ENCODE results near the gene KCTD1. TPM values are rescaled to one million over a fixed set of nuclear protein-coding genes. Genes with fewer than 3 reads are reported as not detected.
A peak's percentile ranks its signal among the peaks of the same experiment; 100 is the strongest.

The KCTD1 gene
- total RNA-seq, 1 donor from 2014 or later: 10.1 TPM

DNA sequence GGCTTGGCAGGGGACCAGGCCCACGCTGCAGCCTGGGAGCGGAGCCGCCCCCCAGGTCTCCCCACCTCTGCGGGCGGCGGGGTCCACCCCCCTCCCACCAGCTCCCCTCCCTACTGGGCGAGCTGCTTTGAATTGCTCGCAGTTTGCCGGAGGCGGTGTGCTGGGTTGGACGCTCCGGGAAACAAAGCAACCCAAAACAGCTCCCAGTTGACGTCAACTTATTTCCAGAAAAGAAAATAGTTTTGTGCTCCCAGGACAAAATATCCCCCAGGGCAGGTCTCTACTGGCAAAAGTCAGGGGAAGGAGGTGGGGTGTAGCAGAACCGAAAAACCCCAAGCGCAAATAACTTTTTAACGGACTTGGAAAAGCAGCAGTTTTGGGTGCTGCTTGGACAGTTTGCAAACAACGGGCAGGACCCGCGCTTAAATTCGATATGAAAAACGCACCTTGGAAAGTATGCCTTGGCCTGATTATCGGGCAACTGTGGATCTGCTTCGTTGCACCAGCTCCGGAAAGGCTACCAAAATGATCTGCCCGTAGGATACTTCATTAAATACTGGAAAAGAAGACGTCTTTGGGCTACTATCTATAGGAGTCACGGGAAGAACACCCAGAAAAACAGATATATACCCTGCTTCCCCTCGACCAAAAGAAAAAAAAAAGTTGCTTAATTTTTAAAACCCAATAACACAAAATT lies 2.8 kb upstream of the KCTD1 start:
- intact Hi-C loops (cut with DNase I): no loop called here

DNA sequence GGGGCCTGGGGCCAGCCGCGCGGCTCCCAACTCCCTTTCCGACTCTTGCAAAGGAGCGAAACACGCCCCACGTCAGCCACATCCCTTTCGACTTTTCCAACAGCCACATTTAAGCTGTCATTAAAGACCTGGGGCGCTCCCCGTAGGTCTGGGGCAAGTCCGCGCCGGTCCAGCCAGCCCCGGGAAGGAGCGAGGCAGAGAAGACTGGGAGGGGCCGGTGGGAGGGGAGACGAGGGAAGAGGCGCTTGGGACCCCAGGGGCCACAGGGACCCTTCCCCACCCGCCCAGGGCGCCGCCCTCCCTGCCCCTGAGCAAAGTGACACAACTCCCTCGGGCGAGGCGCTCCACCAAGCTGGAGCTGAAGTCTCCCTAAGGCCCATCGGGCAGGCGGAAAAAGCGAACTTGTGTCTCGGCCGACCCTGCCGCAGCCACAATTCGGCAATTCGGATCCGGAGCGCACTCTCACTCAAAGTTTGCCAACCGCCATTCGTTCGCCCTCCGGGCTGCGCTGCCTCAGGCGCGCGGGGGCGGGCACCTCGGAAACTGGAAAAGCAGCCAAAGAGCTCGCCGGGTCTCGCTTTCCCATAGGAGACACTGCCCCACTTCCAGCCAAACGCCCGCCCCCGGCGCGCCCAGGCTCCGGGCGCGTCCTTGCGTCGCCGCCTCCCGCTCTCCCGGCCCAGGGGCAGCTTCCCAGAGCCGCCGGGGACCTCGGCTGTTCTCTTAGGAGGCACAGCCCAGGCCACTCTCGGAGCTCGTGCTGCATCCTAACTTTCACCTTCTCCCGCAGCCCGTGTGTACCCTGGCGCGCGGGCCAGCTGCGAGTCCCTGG lies 1.1 kb upstream of the KCTD1 start:
- intact Hi-C loops (cut with DNase I): loop anchor here (2.0 to 5.0 kb wide), 2 partner anchors 37 to 107 kb away; no protein-coding TSS in a partner anchor
- DNase-seq (ENCODE audit: low spot score): no peak

More for the DNA sequence above, 2.8 kb upstream of the KCTD1 start:
- DNase-seq (ENCODE audit: low spot score): no peak

GRCh38 chr18:26547646-26548414 lies 523 bp downstream of the KCTD1 start:
- intact Hi-C loops (cut with DNase I): loop anchor here (2.0 to 5.0 kb wide), 2 partner anchors 36 to 109 kb away; no protein-coding TSS in a partner anchor

GRCh38 chr18:26546875-26547645 lies 1.3 kb downstream of the KCTD1 start:
- intact Hi-C loops (cut with DNase I): loop anchor here (5.0 kb wide), 1 partner anchor 35 kb away; no protein-coding TSS in a partner anchor
- no peak for DNase-seq (ENCODE audit: low spot score)

More at GRCh38 chr18:26547646-26548414, 523 bp downstream of the KCTD1 start:
- peak; percentile 80 for DNase-seq (ENCODE audit: low spot score)

- DNase-seq (ENCODE audit: low spot score): no peak
- intact Hi-C loops (cut with DNase I): loop anchor here (5.0 kb wide), 1 partner anchor 34 kb away; no protein-coding TSS in a partner anchor
These were observed 2.0 kb downstream of the KCTD1 start for GRCh38 chr18:26546170-26546874.

- intact Hi-C loops (cut with DNase I): loop anchor here (5.0 kb wide), 1 partner anchor 33 kb away; no protein-coding TSS in a partner anchor
These were observed 2.8 kb downstream of the KCTD1 start for GRCh38 chr18:26545335-26546123.

DNA sequence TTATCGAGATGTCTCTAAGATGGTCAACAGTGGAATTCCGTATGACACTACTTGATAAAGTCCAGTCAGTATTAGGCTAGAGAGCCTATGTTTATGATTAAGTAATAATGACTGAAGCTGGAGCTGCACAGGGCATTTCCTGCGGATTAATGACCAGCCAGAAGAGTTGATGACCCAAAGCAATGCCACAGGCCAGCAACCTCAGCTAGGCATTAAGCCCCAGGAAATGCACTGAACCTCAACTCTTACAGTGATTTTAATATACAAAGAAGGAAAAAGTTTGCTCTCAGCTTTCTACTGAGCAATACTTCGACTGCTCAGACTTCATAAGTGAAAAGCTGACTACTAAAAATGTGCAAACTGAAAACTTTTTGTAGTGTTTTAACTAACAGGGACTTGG lies 3.9 kb downstream of the KCTD1 start:
- intact Hi-C loops (cut with DNase I): no loop called here

More at GRCh38 chr18:26545335-26546123, 2.8 kb downstream of the KCTD1 start:
- DNase-seq (ENCODE audit: low spot score): no peak

DNA sequence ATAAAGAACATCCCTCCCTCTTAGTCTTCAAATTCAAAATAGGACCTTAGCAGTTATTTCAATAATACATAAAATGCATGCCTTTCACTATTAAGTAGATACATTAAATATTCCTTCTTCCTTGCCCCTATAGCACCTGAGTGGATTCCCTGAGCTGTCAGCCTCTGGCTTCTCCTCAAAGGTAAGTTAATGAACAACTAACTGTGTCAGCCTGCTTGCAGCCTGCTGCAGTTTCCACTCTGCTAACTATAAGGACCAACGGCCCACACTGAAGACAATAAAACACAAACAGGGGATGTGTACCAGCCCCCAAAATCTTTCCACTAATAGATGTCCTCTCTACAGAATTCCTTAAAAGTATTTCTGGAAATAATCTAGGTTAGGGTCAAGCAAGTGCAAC lies 5.0 kb downstream of the KCTD1 start:
- intact Hi-C loops (cut with DNase I): no loop called here

More for the DNA sequence above, 3.9 kb downstream of the KCTD1 start:
- DNase-seq (ENCODE audit: low spot score): no peak

DNA sequence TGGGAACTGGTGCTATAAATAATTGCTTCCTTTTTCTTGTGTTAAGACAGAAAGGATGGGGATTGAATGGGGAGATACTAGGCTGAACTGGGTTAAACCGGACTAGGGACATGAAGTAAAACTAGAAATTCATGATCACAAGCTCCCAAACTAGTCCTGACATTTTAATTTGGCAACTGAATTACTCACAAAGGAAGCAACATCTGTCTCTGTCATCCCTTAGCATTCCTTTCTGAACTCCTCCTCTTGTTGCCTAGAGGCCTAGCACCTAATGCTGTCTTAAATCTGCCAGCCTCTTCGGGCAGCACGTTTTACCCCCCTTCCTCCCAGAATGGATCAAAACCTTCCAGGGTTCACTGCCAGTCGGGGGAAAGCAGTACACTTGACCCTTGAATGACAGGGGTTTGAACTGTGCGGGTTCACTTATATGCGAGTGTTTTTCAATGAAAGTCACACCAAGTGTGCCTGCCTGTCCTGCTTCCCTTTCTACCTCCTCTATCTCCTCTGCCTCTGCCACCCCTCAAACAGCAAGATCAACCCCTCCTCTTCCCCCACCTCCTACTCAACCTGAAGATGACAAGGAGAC lies 8.2 kb downstream of the KCTD1 start:
- intact Hi-C loops (cut with DNase I): no loop called here
- DNase-seq (ENCODE audit: low spot score): no peak

More for the DNA sequence above, 5.0 kb downstream of the KCTD1 start:
- DNase-seq (ENCODE audit: low spot score): no peak

DNA sequence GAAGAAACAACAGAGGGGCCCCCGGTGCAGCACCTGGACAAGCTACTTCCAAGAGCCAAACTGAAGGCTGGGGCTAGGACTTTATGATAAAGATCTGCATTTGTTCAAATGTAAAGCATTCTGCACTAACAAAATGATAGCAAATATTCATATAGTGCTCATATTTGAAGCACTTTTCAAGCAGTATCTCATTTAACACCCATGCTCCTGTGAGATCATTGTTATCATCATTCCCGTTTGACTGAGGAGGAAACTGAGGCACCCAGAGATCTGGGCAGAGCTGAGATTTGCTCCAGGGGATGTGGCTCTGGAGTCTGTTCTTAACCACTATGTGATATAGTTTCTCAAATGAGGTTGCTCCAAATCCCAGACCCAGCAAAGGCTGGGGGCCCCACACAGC lies 9.8 kb downstream of the KCTD1 start:
- intact Hi-C loops (cut with DNase I): no loop called here
- DNase-seq (ENCODE audit: low spot score): no peak

DNA sequence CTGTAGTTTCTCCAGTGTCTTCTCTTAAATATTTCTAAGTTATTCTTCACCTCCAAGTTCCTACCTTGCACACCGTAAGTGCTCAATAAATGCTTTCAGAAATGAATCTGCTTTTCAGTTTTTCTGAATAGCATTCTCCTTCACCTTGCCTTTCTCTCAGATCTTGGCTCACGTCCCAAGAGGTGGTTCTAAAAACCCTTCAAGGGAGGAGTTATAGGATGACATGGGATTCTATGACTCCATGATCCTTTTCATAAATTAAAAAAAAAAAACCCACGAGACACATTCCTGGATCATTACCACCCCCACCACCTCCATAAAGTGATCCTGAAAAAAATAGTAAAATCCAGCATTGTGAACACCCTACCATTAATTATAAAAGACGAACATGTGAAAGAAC lies 11.7 kb downstream of the KCTD1 start:
- no peak for DNase-seq (ENCODE audit: low spot score)
- intact Hi-C loops (cut with DNase I): no loop called here

- no peak for DNase-seq (ENCODE audit: low spot score)
- intact Hi-C loops (cut with DNase I): no loop called here
These were observed 12.3 kb downstream of the KCTD1 start for GRCh38 chr18:26536032-26536431.

- DNase-seq (ENCODE audit: low spot score): no peak
- intact Hi-C loops (cut with DNase I): no loop called here
These were observed 12.7 kb downstream of the KCTD1 start for GRCh38 chr18:26535630-26536029.

DNA sequence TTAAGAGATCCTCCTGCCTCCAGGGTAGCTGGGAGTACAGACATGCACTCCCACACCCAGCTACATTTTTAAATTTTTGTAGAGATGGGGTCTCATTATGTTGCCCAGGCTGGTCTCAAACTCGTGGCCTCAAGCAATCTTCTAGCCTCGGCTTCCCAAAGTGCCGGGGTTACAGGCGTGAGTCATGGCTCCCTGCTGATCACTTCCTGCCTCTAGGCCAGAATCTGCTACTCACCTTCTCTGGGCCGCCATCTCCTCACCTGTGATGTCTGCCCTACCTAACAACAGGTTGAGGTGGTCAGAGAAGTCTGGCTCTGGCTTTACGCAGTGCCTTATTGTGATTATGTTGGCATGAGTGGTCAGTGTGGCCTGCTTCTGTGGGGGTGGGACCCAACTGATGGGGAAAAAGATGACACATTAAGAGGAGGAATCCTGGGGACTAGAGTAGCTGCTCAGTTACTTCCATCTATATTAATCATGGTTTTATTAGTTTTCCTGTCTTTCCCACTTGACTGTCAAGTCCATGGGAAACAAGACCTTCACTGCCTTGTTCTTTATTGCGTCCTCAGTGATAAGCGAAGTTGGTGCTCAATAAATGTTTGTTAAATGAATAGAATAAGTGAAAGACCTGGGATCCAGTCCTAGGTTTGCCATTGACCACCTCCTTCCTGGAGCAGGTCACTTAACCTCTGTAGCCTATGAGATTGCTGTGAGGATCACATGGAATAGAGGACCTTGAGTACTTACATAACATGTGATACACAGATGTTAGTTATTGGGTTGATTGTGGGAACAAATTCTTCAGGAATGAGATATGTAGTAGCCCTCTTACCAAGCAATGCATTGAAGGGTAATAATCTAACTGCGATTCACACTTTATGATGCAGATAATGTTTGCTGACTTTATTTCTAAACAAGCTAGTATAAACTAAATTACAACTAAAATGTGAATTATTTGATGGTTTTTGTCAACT lies 15.7 kb downstream of the KCTD1 start:
- intact Hi-C loops (cut with DNase I): no loop called here
- no peak for DNase-seq (ENCODE audit: low spot score)

DNA sequence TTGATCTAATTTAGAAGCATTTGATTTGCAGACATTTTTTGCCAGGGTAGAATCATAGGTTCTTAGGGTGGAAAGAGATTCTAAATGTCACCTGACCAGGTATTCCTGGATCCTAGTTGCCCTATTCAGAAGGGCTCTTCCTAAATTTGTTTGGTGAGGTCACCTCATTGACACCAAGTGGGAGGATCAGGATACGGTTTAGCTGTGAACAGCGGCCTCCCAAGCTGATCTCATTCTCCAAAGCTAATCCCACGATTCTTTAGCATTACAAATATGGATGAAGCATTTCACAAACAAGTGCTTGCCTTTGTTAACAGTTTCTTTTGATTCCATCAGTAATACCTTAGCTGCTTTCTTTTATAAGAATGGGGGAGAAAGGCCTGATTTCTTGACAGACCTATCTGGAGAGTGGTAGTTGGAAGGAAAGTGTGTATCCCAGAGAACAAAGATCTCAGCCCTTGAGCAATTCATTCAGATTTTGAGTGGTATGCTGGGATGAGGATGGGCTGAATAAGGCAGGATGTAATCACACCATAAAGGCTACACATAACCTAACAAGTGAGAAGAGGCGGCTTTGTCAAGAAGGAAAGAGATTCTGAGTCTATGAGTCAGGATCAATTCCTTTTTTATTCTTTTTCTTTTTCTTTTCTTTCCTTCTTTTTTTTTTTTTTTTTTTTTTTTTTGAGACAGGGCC lies 16.6 kb downstream of the KCTD1 start:
- intact Hi-C loops (cut with DNase I): no loop called here
- DNase-seq (ENCODE audit: low spot score): no peak

DNA sequence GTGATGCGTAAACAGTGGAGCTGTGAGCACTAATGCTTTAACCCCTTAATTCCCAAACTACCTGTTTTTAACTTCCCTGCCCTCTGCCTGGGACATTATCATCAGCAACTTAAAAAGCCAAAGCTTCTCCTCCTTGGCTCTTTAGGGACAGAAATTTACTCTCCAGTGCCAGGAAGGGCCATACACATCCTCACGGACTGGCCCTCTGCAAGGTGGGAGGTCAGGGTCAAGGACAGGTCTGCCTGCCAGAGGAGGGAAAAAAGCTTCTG lies 21.5 kb downstream of the KCTD1 start:
- intact Hi-C loops (cut with DNase I): no loop called here
- no peak for DNase-seq (ENCODE audit: low spot score)

Measured in cardiac septum (tissue), 1 donor.